Ectodermal cell (in vitro differentiated cells): Measurements from ENCODE around the gene P2RX3.

Source experiments
- H3K27ac ChIP-seq: 2 replicates; pipeline ENCODE4 v1.7.0; 2013; ENCODE audit warnings: mild to moderate bottlenecking, low read depth, low read length; ENCODE audit not compliant: insufficient read depth, poor library complexity, severe bottlenecking
- H3K27me3 ChIP-seq: 2 replicates; pipeline ENCODE4 v1.7.0; 2013; ENCODE audit warnings: mild to moderate bottlenecking, low read length; ENCODE audit not compliant: insufficient read depth, control insufficient read depth, poor library complexity, severe bottlenecking
- H3K36me3 ChIP-seq: one replicate; pipeline ENCODE4 v1.7.0; 2013; ENCODE audit warnings: low read length; ENCODE audit not compliant: control insufficient read depth, insufficient read depth
- H3K4me1 ChIP-seq: one replicate; pipeline ENCODE4 v1.7.0; 2013; ENCODE audit warnings: low read length; ENCODE audit not compliant: control insufficient read depth, insufficient read depth
- H3K4me3 ChIP-seq: 2 replicates; pipeline ENCODE4 v1.7.0; 2013; ENCODE audit warnings: low read depth, low read length, control low read depth; ENCODE audit not compliant: insufficient read depth
- H3K9me3 ChIP-seq: 2 replicates; pipeline ENCODE4 v1.7.0; 2013; ENCODE audit warnings: mild to moderate bottlenecking, low read length, moderate library complexity; ENCODE audit not compliant: control insufficient read depth
- WGBS, 2 experiments: methylation state at CpG; one replicate each; pipeline ENCODE4 v1.1.7; 2013; ENCODE audit warnings: missing lambda C conversion rate in 2 of 2; 5-methylcytosine and 5-hydroxymethylcytosine counted together

Gene P2RX3

GRCh38 chr11:57324886-57325734 is 13.0 kb upstream of the P2RX3 start, which contains the start of gene TNKS1BP1:
TNKS1BP1 (minus strand) TSS chr11:57324952; CDS start chr11:57321885, 3,067 bp downstream.
- 5 to 6% methylated on average over 61 of the region's 61 CpGs for WGBS, 2 experiments

GRCh38 chr11:57325735-57326048 is 12.5 kb upstream of the P2RX3 start:
- no peaks in the 10 kb centered on the region for H3K9me3 ChIP-seq
- peak overlapping the region; percentile 74 for H3K4me3 ChIP-seq
- H3K36me3 ChIP-seq = peaks cover 51% of the 10 kb centered on the region
- WGBS, 2 experiments = 74% methylated on average over 6 of the region's 6 CpGs
- no peaks in the 10 kb centered on the region for H3K27me3 ChIP-seq
- H3K27ac ChIP-seq = peak overlapping the region; percentile 98
- peaks cover 31% of the 10 kb centered on the region for H3K4me1 ChIP-seq

More at GRCh38 chr11:57324886-57325734, 13.0 kb upstream of the P2RX3 start, which contains the start of gene TNKS1BP1:
- Histone ChIP-seq H3K27me3 (no peaks in the 10 kb centered on the region), H3K4me1 (peaks cover 31% of the 10 kb centered on the region), H3K4me3 (peak within 1 kb of the TSS; percentile 74), H3K9me3 (no peaks in the 10 kb centered on the region), H3K27ac (peak within 1 kb of the TSS; percentile 98), H3K36me3 (peaks cover 50% of the 10 kb centered on the region)

DNA sequence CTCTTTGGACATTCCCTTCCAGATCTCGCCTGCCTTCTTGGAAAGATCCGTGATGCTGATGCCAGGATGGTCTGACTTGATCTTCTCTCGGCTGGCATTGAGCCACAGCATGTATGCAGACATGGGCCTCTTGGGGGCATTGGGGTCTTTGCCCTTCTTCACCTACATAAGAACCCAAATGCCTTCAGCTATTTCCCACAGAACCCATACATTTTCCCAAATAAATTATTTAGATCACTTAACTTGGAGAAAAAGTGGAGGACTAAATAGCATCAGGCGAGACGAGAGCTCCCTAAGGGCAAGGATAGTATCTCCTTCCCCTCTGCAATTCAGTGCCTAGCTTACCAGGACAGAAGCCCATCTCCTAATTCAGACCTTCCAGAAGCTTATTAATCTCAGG is 10.4 kb upstream of the P2RX3 start:
- Histone ChIP-seq H3K36me3 (peaks cover 70% of the 10 kb centered on the region), H3K9me3 (no peaks in the 10 kb centered on the region), H3K4me3 (no peak overlapping the region), H3K27me3 (no peaks in the 10 kb centered on the region), H3K27ac (no peak overlapping the region), H3K4me1 (peaks cover 20% of the 10 kb centered on the region)
- 91 to 92% methylated on average over 5 of the region's 5 CpGs for WGBS, 2 experiments

DNA sequence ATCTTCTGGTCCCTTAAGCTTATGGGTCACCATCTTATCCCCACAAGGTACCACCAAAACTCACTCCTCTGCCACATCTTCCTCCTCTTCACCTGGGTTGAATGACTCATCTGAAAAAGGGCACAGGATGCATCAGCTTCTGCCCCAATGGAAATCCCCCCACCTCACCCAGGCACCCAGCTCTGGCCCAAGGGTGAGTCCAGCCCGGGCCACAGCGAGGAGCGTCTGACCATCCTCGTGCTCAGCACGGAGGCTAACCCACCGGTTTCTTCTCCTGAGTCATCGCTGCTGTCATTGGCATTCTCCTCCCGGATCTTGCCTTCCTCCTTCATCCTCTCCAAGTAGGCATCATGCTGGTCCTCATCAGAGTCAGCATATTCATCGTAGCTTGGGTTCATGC is 8.1 kb upstream of the P2RX3 start:
- peaks cover 20% of the 10 kb centered on the region for H3K4me1 ChIP-seq
- H3K4me3 ChIP-seq = no peak overlapping the region
- H3K27me3 ChIP-seq = no peaks in the 10 kb centered on the region
- H3K36me3 ChIP-seq = peaks cover 80% of the 10 kb centered on the region
- WGBS, 2 experiments = 95 to 96% methylated on average over 9 of the region's 9 CpGs
- H3K9me3 ChIP-seq = no peaks in the 10 kb centered on the region
- no peak overlapping the region for H3K27ac ChIP-seq

DNA sequence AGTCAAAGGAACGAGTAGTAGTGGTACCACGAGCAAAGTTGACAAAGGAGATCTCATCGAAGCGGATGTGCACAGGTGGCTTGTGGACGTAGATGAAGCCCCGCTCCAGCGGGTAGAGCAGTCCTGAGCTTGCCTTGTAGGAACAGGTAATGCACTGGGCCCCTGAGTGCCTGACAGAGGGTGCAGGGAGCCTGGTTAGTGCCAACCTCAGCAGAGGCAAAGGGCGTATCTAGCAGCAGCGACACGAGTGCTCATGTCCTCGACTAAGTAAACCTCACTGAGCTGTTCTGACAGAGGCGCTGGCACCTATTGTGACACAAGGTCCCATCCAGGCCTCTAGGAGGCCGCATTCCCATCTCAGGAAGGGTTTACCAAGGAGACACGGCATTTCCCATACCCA is 6.4 kb upstream of the P2RX3 start:
- WGBS, 2 experiments = 94 to 97% methylated on average over 14 of the region's 14 CpGs
- Histone ChIP-seq H3K9me3 (no peaks in the 10 kb centered on the region), H3K36me3 (peaks cover 70% of the 10 kb centered on the region), H3K27ac (no peak overlapping the region), H3K4me1 (peaks cover 16% of the 10 kb centered on the region), H3K4me3 (no peak overlapping the region), H3K27me3 (no peaks in the 10 kb centered on the region)

DNA sequence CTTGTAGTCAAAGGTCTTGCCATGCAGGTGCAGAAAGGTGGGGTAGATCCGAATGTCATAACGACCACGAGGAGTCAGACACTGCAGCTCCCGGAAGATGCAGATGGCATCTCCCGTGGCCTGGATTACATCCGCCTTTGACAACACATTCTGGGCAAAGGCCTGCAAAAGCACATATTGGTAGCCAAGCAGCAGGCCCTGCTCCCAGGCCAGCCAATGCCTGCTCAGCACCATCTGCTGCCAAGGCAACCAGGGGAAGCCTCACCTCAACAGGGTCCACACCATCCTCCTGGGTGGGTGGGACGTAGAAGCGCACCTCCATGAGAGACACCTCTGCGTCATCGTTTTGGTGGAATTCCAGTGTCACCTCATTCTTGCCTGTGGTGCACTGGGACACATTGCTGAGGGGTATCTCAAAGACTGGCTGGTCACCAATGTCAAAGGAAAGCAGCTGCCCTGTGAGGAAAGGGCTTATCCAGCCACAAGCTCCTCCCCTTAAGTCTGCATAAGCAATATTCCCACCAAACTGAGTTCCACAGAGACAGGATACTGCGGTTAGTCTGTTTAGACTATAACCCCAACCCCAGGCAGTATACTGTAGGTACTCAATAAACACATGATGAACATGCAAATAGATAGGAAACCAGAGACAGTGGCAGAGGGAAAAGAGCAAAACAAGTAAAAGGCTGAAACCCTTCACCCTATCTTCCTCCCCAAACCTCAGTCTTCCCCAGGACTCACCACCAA is 5.3 kb upstream of the P2RX3 start:
- WGBS, 2 experiments = 95 to 96% methylated on average over 11 of the region's 11 CpGs
- no peak overlapping the region for H3K4me3 ChIP-seq
- peaks cover 17% of the 10 kb centered on the region for H3K4me1 ChIP-seq
- peaks cover 58% of the 10 kb centered on the region for H3K36me3 ChIP-seq
- no peaks in the 10 kb centered on the region for H3K27me3 ChIP-seq
- H3K9me3 ChIP-seq = no peaks in the 10 kb centered on the region
- H3K27ac ChIP-seq = no peak overlapping the region

DNA sequence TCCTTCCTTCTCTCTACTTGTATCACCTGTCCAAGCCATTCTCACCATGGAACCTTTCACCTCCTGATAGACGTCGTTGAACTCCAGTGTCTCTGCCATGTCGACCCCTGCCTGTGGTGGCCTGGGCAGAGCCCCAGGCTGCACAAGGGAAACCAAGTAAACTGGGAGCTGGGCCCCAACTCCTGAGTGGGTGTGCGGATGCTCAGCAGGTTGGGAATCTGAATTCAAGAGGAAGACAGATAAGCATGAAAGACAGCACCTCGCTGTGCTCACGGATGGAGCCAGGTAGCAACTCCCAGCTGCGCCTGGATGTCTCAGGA is 3.2 kb upstream of the P2RX3 start:
- Histone ChIP-seq H3K27ac (peak overlapping the region; percentile 51), H3K9me3 (no peaks in the 10 kb centered on the region), H3K4me3 (peak overlapping the region; percentile 90), H3K27me3 (no peaks in the 10 kb centered on the region), H3K4me1 (peaks cover 32% of the 10 kb centered on the region), H3K36me3 (peaks cover 37% of the 10 kb centered on the region)
- 17 to 18% methylated on average over 7 of the region's 7 CpGs for WGBS, 2 experiments

GRCh38 chr11:57335343-57336110 is 2.6 kb upstream of the P2RX3 start, which contains the start of gene SSRP1:
SSRP1 (minus strand) TSS chr11:57335892; CDS start chr11:57335121, 771 bp downstream.
- peak within 1 kb of the TSS; percentile 90 for H3K4me3 ChIP-seq
- peaks cover 32% of the 10 kb centered on the region for H3K4me1 ChIP-seq
- no peaks in the 10 kb centered on the region for H3K27me3 ChIP-seq
- H3K27ac ChIP-seq = peak within 1 kb of the TSS; percentile 51
- H3K9me3 ChIP-seq = no peaks in the 10 kb centered on the region
- H3K36me3 ChIP-seq = peaks cover 32% of the 10 kb centered on the region
- WGBS, 2 experiments = 1% methylated on average over 69 of the region's 69 CpGs

GRCh38 chr11:57336111-57336666 is 2.0 kb upstream of the P2RX3 start:
- Histone ChIP-seq H3K36me3 (peaks cover 25% of the 10 kb centered on the region), H3K4me3 (peak overlapping the region; percentile 90), H3K27ac (no peak overlapping the region), H3K27me3 (no peaks in the 10 kb centered on the region), H3K9me3 (no peaks in the 10 kb centered on the region), H3K4me1 (peaks cover 32% of the 10 kb centered on the region)
- WGBS, 2 experiments = 80 to 81% methylated on average over 12 of the region's 12 CpGs
